Measurements from ENCODE around the gene NR6A1.

NR6A1 gene

DNA sequence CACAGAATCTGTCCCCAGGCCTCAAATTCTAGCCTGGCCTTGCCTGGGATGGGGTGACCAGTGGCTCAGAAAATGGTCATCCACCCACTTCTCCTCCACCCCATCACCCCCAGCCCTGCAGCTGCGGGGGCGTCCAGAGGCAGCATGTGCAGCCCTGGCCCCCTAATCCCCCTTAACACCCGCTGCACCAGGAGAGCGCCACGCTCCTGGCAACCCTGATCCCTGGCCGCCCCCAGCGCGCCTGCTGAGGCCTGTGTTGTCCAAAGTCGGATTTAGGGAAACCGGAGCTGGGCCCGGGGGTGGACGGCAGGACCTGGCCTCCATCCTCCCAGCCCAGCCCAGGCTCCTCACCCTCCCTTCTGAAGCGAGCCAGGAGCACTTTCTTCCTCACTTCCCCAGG lies 285.9 kb downstream of the NR6A1 start:
- no peak for DNase-seq

DNA sequence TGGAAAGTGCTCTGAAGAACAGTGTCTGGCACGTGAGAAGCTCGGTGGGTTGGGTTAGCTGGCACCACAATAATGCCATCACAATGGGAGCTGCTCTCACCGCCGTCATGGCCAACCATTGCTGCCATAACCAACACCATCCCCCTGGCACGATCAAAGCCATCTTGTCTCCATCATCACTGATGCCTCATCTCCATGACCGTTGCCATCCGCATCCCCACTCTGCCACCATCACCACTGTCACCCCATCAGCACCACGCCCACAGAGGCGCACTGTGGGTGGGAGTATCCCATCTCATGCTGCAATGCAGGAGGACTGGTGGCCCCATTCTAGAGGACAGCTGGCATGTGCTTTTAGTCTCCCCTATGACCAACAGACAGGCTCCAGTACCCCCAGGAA lies 287.6 kb downstream of the NR6A1 start:
- no peak for DNase-seq

DNA sequence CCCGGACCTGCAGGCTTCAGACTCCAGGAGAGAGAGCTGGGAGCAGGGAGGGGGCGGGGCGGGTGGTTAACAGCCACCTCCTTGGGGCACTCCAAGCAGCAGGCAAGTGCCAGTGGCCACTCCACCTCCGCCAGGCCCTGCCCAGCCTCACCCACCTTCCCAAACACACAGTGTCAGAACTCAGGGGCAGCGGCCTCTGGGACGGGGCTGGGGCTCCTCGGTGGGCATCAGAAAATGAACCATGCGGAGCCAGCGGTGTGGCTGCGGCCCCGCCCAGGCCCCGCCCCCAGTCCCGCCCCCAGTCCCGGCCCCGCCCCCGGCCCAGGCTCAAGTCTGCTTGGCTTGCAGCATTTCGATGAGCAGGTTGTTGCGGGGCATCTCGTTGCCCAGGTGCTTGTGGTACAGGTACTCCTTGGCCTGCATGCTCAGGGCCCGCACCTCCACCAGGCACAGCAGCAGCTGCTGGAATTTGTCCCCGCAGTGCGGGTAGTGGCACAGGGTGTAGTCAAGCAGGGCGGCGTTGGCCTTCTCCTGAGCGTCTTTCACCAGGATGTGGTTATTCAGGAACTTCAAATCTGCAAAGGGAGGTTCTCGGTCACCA lies 288.6 kb downstream of the NR6A1 start:
- DNase-seq: no peak

DNA sequence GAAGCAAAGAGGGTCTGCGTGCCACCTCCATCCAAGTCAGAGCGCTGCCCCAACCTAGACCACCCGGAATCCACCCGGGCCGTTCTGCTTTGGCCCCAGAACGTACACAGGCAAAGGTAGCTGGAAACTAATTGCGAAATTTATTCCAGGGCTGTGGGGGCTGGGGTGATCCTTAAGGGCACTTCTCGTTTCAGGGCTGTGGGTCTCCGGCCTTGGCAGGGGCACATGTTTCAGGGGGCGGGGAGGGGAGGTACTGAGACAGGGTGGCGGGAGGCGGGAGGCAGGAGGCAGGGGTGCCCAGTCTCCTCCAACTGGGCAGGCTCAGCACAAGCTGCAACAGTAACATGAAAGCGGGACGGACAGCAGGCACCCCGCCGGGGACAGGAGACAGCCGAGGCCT lies 290.0 kb downstream of the NR6A1 start:
- no peak for DNase-seq

DNA sequence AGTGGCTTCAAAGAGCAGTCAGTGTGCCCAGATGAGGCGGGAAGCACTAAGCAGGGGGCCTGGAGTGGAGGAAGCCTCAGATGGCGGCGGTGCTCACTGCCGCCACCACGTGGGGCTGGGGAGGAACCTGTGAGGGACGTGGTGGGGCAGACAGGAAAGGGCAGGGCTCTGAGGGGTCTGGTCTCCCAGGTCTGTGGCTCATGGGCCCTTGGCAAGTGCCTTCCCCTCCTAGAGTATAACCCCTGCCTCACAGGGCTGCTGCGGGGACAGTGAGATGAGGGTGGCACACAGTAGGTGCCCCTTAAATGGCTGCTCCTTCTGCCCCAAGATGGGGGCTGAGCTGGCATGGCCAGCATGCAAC lies 290.5 kb downstream of the NR6A1 start:
- DNase-seq: peak; percentile 29

DNA sequence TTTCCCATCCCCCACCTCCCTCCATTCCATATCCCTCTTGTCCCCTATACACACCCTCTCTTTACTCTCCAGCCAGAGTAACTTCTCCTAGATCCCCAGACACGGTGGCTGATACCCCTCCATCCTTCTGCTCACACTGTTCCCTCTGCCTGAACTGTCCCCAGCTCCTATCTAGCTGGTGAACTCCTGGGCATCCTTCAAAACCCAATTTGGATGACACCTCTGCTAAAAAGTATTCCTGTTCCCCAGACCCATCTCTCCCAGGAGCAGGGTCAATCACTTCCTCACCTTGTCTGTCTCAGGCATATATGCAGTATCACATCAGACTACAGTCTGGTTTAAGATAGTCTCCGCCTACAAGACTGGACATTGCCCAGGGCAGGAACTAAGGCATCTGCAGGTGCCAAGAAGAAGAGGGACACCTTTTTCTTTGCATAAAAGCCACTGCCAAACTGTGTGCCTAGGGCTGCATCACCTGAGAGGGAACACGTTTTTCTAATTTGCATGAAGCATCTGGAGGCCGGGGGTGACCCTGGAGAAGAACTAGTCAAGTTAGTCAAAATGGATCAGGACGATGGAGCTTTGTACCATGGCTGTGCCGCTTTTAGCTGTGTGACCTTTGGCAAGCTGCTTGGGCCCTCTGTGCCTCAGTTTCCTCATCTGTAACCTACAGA lies 291.0 kb downstream of the NR6A1 start:
- DNase-seq: no peak

DNA sequence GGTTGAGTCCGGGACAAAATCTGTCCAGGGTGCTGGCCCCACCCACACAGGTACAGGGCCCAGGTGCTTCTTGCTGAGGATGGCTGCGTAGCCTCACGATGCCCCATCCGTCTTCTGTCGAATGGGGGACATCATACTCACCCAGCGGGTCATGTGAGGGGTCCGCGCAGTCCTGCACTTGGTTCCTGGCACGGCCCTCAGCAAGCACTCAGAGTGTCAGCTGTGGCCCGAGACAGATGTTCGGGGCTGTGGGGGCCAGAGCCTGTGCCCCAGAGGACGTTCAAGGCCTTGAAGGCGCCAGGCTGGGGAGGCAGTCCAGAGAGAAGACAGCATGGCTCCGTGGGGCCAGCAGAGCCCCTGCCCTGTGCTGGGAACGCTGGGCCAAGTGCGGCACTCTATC lies 291.7 kb downstream of the NR6A1 start:
- DNase-seq: no peak

DNA sequence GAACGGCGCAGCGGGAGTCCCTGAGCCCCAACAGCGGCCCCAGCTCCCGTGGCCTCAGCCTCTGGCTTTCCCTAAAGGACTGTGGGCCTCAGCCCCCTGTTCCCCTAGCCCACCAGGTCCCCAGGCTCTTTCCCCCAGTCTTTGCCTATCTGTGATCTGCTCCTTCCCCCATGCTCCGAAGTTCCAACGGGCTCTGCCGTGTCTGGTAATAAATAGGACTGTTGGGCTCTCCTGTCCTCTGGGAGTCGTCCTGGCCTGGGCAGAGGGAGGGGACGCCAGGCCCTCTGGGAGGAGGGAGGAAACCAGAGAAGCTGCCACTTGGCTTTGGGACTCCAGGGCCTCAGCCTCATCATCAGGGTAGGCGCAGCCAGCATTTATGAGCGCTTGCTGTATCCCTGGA lies 292.8 kb downstream of the NR6A1 start:
- DNase-seq: no peak

DNA sequence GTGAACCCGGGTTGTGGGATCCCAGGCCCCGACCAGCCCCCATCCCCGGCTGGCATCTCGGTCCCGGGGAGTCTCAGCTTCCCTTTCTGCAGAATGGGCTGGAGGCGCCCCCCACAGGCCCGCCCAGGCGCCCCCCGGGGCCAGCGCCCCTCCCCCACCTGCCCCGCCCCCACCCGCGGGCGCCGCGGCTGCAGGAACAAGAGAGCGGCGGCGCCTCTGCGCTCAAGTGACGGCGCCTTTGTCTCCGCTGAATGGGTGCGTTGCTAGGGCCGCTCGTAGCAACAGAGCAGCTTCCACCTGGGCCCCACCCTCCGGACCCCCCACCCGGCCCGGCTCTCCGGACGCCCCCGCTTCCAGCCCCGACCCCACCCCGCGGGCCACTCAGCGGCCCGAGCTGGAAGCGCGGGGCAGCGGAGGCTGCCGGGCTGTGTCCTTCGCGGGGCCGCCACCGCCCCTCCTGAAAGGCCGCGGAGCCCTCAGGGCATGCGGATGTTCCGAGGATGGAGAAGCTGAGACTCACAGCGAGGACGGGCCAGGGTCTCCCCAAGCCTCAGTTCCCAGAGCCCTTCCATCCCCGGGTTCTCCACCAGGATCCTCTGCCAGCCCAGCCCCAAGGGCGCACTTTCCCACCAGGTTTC lies 293.3 kb downstream of the NR6A1 start:
- DNase-seq: no peak

DNA sequence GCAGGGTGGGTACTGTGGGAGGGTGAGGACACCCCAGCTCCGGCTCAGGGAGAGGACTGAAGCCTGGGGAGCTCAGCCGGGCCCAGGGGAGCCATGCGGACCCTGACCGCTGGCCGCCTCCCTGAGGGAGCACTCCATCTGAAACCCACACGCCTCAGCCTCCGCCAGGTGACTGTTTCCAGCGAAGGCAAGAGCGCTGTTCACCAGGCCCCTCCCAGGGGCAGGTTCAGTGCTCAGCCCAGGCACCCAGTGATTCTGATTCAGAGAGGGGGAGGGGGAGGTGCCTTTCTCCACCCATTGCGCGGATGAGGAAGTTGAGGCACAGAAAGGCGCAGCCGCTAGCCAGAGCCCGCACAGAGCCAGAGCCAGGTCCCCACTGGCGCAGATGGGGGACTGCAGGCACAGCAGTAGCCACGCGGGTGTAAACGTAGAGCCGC lies 293.9 kb downstream of the NR6A1 start:
- DNase-seq: no peak

DNA sequence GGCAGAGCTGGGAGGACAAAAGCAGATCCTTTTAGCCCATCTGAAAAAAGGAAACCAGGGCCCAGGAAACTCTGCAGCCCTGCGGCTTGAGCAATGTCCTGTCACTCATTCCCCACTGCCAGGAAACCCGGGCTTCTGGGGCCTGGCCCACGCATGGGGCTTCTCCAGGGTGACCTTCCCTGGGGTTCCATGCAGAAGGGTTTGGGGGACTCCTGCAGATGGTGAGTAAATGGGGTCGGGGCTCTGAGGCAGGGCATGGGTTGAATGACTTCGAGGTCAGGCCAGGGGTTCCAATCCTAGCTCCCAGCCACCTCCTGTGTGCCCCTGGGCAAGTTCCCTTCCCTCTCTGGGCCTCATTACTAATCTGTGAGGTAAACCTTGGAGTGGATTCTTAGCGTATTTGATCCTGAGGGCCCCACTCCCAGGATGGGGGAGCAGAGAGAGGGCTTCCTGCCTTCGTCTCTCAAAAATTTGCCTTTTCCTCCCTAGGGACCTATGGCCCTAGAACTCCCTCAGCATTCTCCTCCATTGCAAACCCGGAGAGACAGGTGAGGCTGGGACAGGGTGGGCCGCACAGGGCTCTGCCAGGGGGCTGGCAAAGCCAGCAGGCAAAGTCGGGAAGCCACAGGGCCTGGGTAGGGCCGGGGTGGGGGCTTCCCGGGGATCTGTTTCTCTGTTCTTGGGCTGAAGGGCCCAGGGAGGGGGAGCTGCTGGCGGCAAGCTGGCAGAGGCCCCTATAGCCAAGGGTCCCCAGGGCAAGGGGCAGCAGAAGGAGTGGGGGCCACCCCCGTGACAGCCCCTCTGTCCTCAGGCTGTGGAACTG lies 295.0 kb downstream of the NR6A1 start:
- DNase-seq: no peak

DNA sequence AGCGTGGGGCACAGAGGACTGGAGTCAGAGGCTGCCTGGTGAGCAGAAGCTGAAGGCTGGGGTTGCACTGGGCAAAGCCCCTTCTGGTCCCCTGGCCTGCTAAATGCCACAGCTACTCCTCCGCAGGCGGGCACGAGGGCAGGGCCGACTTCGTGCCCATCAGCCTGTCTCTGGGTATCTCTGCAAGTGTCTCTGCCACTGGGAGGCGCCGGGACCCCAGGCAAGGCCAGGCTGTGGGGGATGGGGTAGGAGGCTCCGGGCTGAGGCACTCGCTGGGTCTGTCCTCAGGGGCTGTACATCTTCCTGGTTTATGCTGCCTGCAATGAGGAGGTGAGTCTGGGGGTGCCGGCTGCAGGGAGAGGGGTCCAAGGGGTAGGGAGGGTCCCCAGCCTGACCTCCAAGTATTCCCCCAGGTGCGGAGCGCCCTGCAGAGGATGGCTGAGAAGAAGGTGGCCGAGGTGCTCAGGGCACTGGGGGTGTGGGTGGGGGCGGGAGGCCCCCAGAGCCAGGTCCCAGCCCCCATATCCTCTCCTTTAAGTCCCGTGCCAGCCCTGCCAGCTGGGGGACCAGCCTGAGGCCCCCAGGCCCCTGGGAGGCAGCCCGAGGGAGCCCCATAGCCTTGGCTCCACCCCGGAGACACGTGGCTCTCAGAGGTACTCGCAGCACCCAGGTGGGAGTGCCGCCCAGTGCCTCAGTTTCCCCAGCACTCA lies 295.8 kb downstream of the NR6A1 start:
- no peak for DNase-seq

DNA sequence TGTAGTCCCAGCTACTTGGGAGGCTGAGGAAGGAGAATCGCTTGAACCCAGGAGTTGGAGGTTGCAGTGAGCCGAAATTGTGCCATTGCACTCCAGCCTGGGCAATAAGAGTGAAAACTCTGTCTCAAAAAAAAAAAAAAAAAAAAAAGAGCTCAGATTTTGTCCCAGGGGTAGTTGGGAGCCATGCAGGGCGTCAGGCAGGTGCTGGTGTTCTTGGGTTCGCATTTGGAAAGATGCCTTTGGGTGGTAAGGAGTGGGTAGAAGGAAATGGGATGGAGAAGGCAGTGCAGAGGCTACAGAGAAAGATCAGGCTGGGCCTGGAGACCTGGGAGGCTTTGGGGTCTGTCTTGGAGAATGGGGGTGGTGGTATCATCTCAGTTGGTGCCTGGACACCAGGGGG lies 297.0 kb downstream of the NR6A1 start:
- no peak for DNase-seq

DNA sequence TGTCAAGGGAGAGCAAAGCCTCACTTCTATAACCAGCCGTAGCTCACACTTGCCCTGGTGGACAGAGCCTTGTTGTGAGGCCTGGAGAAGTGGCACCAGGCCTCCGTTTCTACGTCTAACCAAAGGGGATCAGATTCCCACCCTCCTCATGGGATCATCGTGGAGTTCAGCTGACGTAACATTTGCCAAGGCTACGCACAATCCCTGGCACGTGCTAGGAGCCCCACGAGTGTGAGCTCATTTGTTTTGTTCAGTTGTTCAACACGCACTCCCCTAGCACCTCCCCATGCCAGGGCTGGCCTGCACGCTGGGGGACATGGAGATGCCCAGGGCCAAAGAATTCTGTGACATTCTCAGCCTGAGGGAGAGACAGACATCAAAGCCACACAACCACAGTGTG lies 297.8 kb downstream of the NR6A1 start:
- peak; percentile 6 for DNase-seq

DNA sequence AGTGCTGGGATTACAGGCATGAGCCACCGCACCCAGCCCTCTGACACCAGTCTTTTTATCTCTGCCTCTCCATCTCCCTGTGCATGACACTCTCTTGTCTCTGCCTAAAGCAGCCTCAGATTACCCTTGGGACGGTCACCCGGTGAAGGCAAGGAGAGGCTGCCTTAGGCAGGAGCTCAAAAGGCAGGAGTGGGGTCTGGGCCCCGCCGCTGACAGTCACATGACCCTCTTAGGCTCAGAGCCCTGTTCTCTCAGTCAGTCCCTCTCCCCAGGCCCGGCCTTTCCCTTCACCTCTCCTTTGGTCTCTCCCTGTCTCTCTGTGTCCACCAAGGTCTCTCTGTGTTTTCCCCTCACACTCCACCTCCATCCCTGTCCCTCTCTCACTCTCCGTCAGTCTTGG lies 298.3 kb downstream of the NR6A1 start:
- no peak for DNase-seq

DNA sequence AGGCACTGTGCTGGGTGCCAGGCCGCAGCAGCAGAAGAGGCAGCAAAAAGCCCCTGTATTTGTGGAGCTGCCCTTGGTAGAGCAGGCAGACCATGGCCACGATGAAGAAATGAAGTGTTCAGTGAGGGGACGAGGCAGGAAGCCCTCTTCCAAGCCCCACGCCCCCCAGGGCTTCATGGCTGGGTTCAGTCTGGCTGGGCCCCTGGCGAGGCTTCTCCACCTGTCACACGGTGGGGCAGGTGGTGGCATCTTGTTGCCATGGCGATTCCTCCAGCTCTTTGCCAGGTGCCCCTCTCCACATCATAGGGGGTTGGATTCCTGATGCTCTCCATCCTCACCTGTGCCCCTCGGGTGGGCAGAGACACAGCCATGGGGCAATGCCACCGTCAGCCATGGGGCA lies 299.4 kb downstream of the NR6A1 start:
- no peak for DNase-seq

DNA sequence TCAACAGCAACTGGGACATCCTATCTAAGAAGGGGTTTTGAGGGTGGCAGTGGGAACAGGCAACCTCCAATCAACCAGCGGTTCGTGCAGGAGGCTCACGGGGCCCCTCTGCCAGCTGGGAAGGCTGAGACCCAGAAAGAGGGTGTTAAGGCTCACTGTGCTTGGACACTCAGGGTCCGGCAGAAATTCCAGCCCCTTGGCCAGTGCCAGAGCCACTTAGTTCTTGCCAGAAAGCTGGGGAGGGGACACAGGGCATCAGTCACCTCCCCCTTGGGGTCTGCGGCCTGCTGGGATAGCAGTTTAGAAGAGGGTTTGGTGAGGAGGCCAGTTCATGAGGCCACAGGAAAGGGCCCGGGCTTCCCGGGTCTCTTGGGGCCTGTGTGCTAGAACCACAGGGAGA lies 300.4 kb downstream of the NR6A1 start:
- no peak for DNase-seq

DNA sequence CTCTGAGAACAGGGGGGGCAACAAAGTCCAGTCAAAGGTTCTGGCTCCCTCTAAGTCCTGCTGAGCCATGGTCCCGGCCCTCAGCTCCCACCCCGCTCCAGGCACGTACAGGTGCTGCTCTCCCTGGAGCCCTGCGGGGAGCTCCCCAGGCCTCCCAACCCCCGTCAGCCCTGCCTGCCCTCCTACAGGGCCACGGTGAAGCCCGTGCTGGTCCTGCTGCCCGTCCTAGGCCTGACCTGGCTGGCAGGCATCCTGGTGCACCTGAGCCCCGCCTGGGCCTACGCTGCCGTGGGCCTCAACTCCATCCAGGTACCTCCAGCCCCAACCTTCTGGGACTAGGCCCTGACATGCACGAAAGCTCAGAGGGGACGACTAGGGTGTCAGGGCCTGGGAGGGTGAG lies 300.8 kb downstream of the NR6A1 start:
- no peak for DNase-seq

DNA sequence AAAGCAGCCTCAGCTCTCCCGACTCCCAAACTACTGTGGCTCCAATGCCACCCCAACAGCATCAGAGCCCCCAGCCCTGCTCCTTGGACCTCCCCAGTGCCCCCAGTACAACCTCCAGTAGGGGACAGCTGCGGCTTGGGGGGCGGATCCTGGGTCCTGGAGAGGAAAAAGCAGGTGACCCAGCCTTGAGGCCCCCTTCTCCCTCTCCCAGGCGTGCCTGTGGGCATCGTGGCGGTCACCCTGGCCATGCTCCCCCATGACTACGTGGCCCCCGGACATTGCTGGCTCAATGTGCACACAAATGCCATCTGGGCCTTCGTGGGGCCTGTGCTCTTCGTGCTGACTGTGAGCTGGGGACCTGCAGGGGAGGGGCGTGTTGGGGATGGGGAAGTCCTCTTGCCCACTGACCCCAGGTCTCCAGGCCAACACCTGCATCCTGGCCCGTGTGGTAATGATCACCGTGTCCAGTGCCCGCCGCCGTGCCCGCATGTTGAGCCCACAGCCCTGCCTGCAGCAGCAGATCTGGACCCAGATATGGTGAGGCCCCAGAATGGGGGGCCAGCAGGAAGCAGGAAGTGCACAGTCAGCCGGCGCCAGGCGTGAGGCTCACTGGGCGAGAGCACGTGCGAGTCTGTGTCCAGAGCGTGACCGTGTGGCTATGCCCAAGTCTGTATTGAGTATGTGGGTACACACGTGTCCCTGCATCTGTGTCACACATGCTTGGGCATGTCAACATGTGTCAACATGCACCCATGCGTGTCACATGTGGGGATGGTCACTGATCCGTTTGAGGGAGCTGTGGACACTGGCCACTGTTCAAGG lies 301.9 kb downstream of the NR6A1 start:
- no peak for DNase-seq

DNA sequence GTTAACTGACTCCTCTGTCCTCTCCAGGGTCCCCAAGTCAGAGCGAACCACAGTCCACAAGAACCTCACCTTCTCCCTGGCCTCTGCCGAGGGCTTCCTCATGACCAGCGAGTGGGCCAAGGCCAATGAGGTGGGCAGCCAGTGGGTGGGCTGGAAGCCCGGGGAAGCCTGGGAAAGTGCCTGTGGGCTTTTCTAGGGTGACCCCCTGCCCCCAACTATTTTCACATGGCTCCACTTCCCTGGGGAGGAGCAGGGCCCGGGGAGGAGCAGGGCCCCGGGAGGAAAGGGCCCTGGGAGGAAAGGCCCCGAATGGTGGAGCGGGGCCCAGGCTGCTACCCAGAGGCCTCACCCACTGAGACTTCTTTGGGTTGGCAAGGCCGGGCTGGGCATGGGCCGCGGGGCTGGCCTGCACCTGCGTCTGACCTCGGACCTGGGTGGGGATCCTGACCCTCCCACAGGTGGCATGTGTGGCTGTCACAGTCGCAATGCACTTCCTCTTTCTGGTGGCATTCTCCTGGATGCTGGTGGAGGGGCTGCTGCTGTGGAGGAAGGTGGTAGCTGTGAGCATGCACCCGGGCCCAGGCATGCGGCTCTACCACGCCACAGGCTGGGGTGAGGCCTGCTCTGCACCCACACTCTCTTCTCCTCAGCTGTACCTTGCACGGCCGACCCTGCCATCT lies 302.9 kb downstream of the NR6A1 start:
- no peak for DNase-seq

DNA sequence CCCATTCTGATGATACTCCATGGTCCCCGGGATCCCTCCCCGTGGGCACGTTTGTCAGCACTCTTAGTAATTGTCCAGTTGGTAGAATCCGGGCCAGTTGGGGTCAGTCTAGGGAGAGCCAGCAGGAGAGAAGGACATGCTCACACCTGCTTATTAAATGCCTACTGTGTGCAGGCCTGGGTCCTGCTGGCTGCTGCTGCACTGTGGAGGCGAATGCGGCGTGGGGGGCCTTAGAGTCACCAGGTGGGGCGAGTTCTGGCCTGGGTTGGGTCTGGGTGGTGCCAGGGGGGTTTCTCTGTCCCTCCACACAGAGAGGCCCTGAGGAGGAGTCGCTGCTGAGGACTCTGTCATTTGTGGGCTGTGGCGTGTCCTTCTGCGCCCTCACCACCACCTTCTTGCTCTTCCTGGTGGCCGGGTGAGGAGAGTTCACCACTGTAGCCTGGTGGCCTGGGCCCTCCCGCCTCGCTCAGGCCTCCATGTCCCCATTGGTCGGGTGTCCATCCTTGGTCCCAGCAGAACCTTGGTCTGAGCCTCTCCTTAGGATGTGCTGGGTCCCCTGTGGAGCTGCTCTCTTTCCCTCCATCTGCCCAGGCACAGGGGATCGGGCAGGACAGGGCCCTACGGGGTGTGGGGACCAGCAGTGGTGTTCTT lies 303.6 kb downstream of the NR6A1 start:
- no peak for DNase-seq
